NCI-H2081 (cell line): ENCODE results near the gene CPTP.

ENCODE experiments used
- DNase-seq, 2 experiments: peaks; one replicate each; lab custom pipeline; 2025; lab: John Stamatoyannopoulos, UW

The CPTP gene

DNA sequence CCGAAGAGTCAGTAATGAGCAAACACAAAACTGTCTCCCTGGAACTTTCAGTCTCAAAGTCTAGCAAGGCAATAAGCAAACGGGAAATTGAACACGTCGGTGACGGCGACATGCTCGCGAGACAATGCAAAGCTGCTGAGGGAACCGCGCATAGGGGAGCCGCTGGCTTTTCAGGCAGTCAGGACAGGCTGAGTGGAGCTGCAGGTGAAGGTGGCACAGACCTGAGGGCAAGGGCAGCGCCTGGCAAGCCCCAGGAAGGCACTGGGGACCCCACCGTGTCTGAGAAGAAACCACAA, 5.0 kb upstream of the CPTP start:
- DNase-seq, result no peak

DNA sequence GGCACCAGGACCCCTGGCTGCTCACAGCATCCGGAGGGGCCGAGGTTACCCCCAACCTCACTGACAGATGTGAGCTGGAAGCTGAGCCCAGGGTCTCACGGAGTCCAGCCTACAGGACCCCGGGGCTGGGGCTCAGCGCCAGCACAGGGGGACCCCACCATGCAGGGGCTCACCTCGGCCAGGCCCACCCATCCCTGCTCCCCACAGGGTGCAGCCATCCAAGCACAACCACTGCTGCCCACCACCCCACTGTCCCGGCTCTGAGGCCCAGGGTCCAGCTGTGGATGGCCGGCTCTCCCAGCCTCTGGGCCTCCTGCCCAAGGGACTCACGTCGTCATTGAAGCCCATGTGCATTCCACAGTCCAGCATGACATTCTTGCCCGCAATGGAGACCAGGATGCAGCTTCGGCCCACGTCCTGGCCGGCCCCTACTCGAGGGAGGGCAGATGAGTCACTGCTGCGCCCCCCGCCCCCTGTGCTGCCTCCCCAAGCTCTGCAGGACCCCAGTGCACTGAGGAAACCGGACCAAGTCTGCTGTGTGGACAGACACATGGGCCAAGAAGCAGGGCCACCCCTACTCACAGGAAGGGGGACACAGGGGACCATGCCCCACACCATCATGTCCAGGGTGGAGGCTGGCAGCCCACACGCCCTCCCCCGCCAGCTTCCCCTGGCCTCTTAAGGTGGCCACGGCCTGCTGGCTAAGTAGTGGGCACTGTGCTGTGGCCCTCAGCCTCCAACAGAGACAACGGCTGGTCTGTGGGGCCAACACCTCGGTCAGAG, 3.7 kb upstream of the CPTP start:
- DNase-seq, result no peak

DNA sequence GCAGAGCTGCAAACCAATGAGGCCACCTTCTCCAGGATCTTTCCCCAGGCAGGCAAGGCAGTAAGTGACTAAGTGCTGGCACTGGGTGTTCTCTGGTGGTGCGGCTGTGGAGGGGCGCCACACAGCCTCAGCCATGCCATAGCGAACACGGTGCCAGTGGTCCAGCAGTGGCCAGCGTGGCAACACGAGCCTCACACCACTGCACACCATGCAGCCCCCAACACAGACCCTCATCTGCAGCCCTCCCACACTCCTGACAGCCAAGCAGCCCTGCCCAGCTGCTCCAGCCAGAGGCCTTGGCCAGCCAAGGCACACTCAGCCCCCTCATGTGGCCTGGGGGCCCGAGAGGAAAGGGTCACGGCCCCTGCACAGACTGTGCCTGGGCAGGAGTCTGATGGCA, 3.1 kb upstream of the CPTP start:
- DNase-seq, result no peak

DNA sequence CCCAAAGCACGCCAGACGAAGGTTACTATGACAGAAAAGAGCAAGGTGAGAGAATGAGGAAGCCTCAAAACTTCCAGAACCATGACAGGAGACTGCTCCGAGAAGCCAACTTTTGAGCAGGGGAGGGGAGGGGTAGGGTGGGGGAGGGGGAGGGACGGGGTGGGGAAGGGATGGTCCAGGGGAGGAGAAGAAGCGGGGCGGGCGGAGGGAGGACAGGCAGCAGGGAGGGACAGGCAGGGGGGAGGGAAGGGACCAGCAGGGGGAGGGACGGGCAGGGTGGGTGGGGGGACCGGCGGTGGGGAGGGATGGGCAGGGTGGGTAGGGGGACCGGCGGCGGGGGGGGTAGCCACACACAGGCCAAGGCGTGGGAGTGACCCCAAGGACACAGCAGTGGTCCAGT, 2.2 kb upstream of the CPTP start:
- no peak for DNase-seq

DNA sequence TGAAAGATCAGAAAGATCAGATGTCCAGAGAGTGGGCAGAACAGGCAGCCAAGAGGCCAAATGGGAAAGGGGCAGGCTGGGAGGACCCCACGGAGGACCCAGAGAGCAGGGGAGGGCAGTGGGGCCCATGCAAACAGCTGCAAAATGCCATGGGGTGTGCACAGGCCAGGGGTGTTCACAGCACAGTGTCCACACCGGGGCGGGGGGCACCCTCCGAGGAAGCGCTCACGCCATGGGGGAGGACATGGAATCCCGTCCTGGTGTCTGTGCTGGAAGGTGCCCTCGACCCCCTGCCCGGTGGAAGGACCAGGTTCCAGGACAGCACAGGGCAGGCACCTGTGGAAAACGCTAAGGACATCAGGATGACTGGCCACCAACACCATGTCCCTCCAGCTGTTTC, 1.6 kb upstream of the CPTP start:
- no peak for DNase-seq

DNA sequence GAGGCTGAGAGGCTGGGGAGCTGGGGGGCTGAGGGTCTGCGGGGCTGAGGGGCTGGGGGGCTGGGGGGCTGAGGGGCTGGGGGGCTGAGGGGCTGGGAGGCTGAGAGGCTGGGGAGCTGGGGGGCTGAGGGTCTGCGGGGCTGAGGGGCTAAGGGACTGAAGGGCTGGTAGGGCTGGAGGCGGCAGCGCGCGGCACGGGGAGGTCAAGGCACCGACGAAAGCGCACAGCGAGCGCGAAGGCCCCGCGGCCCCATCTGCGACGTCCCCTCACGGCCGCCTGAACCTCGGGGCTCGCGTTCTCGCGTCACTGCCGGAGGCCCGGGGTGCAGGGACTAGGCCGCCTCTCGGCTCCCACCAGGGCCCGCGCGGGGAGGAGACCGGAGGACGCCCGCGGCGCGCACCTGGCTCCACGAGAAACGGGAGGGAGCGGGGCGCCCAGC, 498 bp upstream of the CPTP start:
- no peak for DNase-seq

DNA sequence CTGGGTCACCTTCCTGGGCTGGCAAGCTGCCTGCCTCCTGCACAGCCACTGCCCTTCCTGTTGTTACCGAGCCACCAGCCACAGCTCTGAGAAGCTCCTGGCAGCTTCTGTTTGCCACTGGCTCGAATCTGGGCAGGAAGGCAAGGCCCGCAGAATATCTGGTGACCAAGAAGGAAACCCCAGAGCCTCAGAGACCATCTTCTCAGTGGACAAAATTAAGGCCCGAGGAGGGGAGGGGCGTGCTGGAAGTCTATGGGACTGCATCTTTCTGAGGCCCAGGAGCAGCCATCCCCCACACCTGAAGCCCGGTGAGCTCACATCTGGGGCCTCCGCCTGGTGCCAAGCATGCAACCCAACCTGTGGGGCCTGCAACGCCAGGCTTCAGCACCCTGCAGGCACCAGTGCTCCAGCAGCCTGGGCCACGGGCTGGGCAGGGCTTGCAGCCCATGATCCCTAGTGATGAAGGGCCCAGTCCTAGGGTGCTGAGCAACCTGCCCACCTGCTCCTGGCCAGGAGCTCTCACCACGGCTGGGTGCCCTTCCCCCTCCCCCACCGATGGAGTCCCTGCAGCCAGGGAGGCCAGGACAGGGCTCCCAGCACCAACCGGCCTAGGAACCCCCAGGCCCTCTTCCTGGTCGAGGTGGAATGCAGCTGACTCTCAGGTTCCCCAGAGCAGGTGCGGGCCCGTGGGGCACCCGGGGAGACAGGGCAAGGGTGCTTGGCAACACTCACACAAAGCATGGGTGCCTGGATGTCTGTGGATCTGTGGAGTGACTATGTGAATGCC, 879 bp downstream of the CPTP start:
- DNase-seq, result no peak

DNA sequence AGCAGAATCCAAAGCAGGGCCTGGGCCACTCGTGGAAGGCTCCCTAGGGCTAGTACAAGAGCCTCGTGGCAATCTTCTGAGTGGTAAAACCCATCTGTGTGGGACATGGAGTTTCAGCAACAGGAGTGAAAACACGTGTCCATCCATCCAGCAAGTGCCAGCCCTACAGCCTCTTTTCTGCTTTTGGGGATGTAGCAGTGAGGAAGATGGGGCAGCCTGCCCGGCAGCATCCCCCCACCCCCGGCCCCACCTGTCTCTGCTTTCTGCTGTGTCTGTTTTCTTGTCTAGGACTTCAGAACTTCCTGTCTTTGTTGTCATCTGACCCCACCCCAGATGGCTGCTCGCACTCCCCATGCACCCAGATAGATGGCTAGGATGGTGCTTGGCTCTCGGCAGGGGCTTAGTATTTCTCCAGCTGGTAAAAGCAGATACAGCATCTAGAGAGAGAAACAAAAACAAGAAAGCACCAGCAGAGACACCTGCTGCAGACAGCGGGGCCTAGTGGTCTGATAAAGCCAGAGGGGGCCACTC, 1.5 kb downstream of the CPTP start:
- DNase-seq, result no peak

DNA sequence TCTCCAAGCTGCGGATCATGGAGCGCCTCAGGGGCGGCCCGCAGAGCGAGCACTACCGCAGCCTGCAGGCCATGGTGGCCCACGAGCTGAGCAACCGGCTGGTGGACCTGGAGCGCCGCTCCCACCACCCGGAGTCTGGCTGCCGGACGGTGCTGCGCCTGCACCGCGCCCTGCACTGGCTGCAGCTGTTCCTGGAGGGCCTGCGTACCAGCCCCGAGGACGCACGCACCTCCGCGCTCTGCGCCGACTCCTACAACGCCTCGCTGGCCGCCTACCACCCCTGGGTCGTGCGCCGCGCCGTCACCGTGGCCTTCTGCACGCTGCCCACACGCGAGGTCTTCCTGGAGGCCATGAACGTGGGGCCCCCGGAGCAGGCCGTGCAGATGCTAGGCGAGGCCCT, 2.7 kb downstream of the CPTP start:
- DNase-seq, result no peak

DNA sequence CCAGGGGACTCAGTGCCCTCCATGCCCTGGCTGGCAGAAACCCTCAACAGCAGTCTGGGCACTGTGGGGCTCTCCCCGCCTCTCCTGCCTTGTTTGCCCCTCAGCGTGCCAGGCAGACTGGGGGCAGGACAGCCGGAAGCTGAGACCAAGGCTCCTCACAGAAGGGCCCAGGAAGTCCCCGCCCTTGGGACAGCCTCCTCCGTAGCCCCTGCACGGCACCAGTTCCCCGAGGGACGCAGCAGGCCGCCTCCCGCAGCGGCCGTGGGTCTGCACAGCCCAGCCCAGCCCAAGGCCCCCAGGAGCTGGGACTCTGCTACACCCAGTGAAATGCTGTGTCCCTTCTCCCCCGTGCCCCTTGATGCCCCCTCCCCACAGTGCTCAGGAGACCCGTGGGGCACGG, 3.7 kb downstream of the CPTP start:
- DNase-seq, result no peak

DNA sequence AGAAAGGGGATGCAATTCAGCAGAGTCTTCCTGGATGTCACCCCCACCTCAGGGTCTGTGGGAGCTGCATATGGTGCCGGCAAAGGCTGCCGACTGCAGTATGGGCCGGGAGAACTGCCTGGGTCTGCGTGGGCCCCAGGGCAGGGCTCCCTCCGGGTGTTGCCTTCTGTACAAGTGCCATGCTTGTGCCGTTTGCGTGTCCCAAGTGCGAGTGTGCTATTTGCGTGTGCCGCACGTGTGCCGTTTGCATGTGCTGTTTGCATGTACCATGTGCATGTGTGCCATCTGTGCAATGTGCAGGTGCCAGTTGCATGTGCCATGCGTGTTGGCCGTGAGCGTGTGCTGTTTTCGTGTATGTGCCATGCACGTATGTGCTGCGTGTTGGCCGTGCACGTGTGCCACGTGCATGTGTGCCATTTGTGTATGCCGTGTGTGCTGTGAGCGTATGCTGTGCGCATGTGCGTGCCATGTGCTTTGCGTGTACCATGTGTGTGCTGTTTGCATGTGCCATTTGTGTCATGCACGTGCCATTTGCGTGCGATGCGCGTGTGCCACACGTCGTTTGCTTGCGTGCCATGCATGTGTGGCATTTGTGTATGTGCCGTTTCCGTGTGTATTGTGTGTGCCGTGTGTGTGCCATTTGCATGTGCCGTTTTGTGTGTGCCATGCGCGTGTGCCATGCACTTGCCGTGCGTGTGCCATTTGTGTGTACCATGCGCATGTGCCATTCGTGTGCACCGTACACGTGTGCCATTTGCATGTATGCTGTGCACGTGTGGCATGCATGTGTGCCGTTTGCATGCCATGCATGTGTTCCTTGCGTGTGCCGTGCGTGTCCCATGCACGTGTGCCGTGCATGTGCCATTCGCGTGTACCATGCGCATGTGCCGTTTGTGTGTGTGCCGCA, 5.0 kb downstream of the CPTP start:
- DNase-seq, result no peak

DNA sequence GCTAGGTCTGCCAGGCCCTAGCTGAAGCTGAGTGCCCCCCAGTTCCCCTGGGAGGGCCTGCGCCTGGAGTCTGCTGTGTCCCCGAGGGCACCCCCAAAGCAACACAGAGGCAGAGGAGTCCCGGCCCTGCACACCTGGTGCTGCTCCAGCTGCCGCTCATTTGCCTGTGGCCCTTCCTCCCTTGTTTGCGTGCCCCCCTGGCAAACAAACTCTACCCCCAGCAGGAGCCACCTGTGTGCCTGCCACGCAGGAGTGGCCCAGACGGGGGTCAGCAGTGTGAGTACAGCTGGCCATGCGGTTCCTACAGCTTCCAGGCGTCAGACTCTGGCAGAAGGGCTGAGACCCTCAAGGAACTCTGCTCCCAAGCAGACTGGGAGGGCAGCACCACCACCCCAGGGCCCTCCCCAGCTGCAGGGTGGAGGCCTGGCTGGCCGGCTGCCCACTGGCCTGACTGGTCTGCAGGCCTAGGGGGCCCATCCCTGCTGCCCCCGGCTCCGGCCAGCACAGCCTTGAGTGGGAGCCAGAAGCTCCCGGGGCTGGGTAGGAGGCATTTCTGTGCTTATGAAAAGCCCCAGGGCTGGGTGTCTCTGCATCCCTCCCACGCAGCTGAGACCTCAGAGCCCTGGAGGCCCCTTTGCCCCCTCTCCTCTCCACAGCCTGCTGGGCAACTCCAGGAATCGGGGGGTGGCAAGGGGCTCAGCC, 5.9 kb downstream of the CPTP start:
- peak in 1 of 2 experiments; percentile 14 for DNase-seq

DNA sequence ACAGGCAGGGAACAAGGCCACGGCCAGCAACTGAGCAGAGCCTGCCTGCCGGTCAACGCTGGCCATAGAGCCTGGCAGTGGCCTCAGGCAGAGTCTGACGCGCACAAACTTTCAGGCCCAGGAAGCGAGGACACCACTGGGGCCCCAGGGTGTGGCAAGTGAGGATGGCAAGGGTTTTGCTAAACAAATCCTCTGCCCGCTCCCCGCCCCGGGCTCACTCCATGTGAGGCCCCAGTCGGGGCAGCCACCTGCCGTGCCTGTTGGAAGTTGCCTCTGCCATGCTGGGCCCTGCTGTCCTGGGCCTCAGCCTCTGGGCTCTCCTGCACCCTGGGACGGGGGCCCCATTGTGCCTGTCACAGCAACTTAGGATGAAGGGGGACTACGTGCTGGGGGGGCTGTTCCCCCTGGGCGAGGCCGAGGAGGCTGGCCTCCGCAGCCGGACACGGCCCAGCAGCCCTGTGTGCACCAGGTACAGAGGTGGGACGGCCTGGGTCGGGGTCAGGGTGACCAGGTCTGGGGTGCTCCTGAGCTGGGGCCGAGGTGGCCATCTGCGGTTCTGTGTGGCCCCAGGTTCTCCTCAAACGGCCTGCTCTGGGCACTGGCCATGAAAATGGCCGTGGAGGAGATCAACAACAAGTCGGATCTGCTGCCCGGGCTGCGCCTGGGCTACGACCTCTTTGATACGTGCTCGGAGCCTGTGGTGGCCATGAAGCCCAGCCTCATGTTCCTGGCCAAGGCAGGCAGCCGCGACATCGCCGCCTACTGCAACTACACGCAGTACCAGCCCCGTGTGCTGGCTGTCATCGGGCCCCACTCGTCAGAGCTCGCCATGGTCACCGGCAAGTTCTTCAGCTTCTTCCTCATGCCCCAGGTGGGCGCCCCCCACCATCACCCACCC, 6.7 kb downstream of the CPTP start, which contains the start of gene TAS1R3:
Gene TAS1R3 (plus strand): TSS at position 213 of the 898 bp plus-strand sequence. CDS start 66 bp downstream, at position 279.
- no peak for DNase-seq

DNA sequence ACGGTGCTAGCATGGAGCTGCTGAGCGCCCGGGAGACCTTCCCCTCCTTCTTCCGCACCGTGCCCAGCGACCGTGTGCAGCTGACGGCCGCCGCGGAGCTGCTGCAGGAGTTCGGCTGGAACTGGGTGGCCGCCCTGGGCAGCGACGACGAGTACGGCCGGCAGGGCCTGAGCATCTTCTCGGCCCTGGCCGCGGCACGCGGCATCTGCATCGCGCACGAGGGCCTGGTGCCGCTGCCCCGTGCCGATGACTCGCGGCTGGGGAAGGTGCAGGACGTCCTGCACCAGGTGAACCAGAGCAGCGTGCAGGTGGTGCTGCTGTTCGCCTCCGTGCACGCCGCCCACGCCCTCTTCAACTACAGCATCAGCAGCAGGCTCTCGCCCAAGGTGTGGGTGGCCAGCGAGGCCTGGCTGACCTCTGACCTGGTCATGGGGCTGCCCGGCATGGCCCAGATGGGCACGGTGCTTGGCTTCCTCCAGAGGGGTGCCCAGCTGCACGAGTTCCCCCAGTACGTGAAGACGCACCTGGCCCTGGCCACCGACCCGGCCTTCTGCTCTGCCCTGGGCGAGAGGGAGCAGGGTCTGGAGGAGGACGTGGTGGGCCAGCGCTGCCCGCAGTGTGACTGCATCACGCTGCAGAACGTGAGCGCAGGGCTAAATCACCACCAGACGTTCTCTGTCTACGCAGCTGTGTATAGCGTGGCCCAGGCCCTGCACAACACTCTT, 7.6 kb downstream of the CPTP start:
- DNase-seq, result no peak

DNA sequence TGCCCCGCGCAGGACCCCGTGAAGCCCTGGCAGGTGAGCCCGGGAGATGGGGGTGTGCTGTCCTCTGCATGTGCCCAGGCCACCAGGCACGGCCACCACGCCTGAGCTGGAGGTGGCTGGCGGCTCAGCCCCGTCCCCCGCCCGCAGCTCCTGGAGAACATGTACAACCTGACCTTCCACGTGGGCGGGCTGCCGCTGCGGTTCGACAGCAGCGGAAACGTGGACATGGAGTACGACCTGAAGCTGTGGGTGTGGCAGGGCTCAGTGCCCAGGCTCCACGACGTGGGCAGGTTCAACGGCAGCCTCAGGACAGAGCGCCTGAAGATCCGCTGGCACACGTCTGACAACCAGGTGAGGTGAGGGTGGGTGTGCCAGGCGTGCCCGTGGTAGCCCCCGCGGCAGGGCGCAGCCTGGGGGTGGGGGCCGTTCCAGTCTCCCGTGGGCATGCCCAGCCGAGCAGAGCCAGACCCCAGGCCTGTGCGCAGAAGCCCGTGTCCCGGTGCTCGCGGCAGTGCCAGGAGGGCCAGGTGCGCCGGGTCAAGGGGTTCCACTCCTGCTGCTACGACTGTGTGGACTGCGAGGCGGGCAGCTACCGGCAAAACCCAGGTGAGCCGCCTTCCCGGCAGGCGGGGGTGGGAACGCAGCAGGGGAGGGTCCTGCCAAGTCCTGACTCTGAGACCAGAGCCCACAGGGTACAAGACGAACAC, 8.3 kb downstream of the CPTP start:
- no peak for DNase-seq

DNA sequence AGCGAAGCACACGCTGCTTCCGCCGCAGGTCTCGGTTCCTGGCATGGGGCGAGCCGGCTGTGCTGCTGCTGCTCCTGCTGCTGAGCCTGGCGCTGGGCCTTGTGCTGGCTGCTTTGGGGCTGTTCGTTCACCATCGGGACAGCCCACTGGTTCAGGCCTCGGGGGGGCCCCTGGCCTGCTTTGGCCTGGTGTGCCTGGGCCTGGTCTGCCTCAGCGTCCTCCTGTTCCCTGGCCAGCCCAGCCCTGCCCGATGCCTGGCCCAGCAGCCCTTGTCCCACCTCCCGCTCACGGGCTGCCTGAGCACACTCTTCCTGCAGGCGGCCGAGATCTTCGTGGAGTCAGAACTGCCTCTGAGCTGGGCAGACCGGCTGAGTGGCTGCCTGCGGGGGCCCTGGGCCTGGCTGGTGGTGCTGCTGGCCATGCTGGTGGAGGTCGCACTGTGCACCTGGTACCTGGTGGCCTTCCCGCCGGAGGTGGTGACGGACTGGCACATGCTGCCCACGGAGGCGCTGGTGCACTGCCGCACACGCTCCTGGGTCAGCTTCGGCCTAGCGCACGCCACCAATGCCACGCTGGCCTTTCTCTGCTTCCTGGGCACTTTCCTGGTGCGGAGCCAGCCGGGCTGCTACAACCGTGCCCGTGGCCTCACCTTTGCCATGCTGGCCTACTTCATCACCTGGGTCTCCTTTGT, 9.1 kb downstream of the CPTP start:
- no peak for DNase-seq

DNA sequence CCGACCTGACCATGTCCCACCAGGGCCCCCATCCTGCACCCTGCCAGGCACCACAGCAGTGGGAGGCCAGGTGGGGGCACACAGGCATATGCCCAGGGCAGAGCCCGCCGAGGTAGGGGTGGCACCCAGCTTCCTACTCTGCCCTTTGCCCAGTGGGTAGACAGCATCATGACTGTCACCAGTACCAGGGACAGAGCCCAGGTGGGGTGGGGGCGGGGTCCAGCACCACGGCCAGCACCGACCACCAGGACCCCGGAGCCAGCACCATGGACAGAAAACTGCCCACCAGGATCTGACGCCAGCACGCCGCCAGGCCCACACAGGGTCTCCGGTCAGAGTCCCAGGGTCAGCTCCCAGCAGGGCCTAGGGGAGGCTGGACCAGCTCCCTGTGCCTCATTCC, 10.2 kb downstream of the CPTP start:
- no peak for DNase-seq

DNA sequence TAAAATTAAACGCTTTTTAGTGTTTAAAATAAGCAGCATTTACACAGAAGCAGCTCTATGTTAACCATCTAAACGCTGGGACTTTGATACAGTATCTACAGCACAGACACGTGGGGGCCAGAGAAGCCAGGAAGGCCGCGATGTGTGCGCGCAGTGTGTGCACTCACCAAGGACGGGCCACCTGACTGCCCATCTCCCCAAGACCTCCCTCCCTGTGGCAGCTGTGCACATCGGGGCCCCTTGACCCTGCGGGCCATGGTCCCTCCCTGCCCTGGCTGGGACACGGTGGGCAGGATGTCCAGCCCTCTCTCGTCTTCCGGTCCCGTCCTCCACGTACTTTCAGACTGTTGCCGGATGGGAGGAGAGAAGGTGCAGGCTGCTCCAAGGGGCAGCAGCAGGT, 10.7 kb downstream of the CPTP start:
- DNase-seq, result no peak

DNA sequence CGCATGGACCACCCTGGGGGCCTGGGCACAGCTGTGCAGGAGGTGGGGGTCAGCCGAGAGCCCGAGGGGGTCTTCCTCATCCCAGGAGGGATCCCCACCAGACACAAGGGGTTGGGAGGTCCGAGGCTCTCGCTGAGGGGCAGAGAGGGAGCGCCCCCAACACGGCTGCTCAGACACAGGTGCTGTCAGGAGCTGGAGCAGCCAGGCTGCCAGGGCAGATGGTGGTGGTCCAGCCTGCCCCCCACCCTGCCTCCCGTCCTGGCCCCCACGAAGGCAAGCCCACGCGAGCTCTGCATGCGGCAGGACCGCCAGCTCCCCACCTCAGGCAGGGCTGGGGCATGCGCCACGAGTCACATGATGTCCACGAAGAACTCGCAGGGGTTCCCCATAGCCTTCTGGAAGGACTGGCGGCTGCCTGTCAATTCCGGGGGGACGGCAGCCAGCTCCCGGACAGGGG, 11.2 kb downstream of the CPTP start:
- no peak for DNase-seq
